HepG2 (cell line): ENCODE results near the gene ADCY5. TPM values are rescaled to one million over a fixed set of nuclear protein-coding genes. Genes with fewer than 3 reads are reported as not detected.

Source experiments
- ATAC-seq: fragments of 200-7000 bp; cut with Tn5 transposase; 3 replicates; pipeline ENCODE4 v1.9.1; 2020; ENCODE audit warnings: mild to moderate bottlenecking, moderate library complexity
- BruUV-seq: library from RNA; stranded (reverse); fragments of 400-500 nt; replicated peaks from 2 replicates; lab custom pipeline; 2021; lab: Mats Ljungman, UMichigan
- CTCF ChIA-PET: fragments of 300-600 bp; formaldehyde crosslinking; extraction: SDS; loops from one replicate; lab custom pipeline; 2021; ENCODE audit warnings: low total read pairs, inconsistent platforms, low intra/inter-chr PET ratio; lab: Yijun Ruan, JAX
- POLR2A ChIA-PET: fragments of 350-600 bp; sonication (Branson Sonifier 250); formaldehyde crosslinking; loops from one replicate; lab custom pipeline; 2020; ENCODE audit warnings: antibody characterized with exemption, inconsistent platforms; lab: Yijun Ruan, JAX
- DNase-seq: peaks from one replicate; pipeline ENCODE4 v3.0.0-alpha.2; 2015; ENCODE audit warnings: low spot score
- FAIRE-seq: peaks from 3 replicates; lab custom pipeline; 2011; peaks lifted over from hg19 to GRCh38; lab: Jason Lieb, UNC
- H2AFZ ChIP-seq: one replicate; pipeline ENCODE4 v1.6.1; 2011; ENCODE audit warnings: low read length, inconsistent platforms
- H3K27ac ChIP-seq: fragments of 300-600 bp; 3 replicates; pipeline ENCODE4 v1.8.0; 2011; ENCODE audit warnings: mixed run types, mild to moderate bottlenecking, mixed read lengths, low read length, inconsistent platforms; ENCODE audit not compliant: insufficient read depth; ENCODE audit errors: extremely low read length
- H3K27me3 ChIP-seq, 2 experiments: fragments of 200-600 bp in 1 of 2; 2 replicates in 1 of 2; 3 replicates in 1 of 2; pipeline versions ENCODE4 v1.6.0 to v1.8.0; 2011; ENCODE audit warnings: low read length in 2 of 2, mild to moderate bottlenecking in 2 of 2, moderate library complexity in 2 of 2, inconsistent platforms in 1 of 2; ENCODE audit not compliant: insufficient read depth in 2 of 2, control insufficient read depth in 1 of 2
- H3K36me3 ChIP-seq, 2 experiments: fragments of 200-600 bp in 1 of 2; replicated peaks in 1 of 2; 2 replicates in 1 of 2; 3 replicates in 1 of 2; pipeline versions ENCODE4 v1.5.1 to v1.8.0; 2011; ENCODE audit warnings: low read length in 2 of 2, inconsistent platforms in 1 of 2; ENCODE audit not compliant: insufficient read depth in 2 of 2, control insufficient read depth in 1 of 2
- H3K4me1 ChIP-seq: 2 replicates; pipeline ENCODE4 v1.5.1; 2012; ENCODE audit warnings: low read length, inconsistent platforms; ENCODE audit not compliant: insufficient read depth
- H3K4me2 ChIP-seq: 2 replicates; pipeline ENCODE4 v1.6.0; 2011; ENCODE audit warnings: low read depth, low read length, inconsistent platforms
- H3K4me3 ChIP-seq, 3 experiments: fragments of 200-600 bp in 1 of 3; sonication (generic), shearing (Covaris generic) in 1 of 3; replicated peaks in 1 of 3; 2 replicates each; pipeline ENCODE4 v1.5.1; 2011 to 2016; ENCODE audit warnings: low read length in 3 of 3, inconsistent platforms in 2 of 3, low read depth in 2 of 3, mild to moderate bottlenecking in 2 of 3, control low read depth in 1 of 3, mixed read lengths in 1 of 3; ENCODE audit not compliant: insufficient read depth in 1 of 3
- H3K79me2 ChIP-seq: one replicate; pipeline ENCODE4 v1.6.1; 2011; ENCODE audit warnings: low read length, inconsistent platforms; ENCODE audit not compliant: insufficient read depth
- H3K9ac ChIP-seq: 2 replicates; pipeline ENCODE4 v1.6.0; 2011; ENCODE audit warnings: mild to moderate bottlenecking, low read depth, low read length, inconsistent platforms; ENCODE audit not compliant: insufficient read depth
- H3K9me3 ChIP-seq: 2 replicates; pipeline ENCODE4 v1.5.1; 2012; ENCODE audit warnings: mild to moderate bottlenecking, low read length
- H4K20me1 ChIP-seq: 2 replicates; pipeline ENCODE4 v1.6.0; 2011; ENCODE audit warnings: inconsistent platforms, mild to moderate bottlenecking, low read length, moderate library complexity; ENCODE audit not compliant: insufficient read depth
- HOXA9 ChIP-seq: sonication (generic); formaldehyde crosslinking; IDR thresholded peaks from 2 replicates; pipeline ENCODE4 v1.8.1; 2022; ENCODE audit warnings: missing genetic modification reagents, mild to moderate bottlenecking, moderate library complexity, borderline replicate concordance
- JUNB ChIP-seq: sonication (generic); formaldehyde crosslinking; IDR thresholded peaks from 2 replicates; pipeline ENCODE4 v1.8.0; 2022; ENCODE audit warnings: missing genetic modification reagents, mild to moderate bottlenecking, borderline replicate concordance
- MAFK ChIP-seq, 2 experiments: IDR thresholded peaks in 1 of 2; conservative IDR thresholded peaks in 1 of 2; 2 replicates each; pipeline ENCODE4 v1.6.1; 2011; ENCODE audit warnings: improper control_type of control experiment in 2 of 2, low read length in 2 of 2
- RAD51 ChIP-seq: fragments of 450-650 bp; IDR thresholded peaks from 2 replicates; pipeline ENCODE4 v1.6.1; 2016; ENCODE audit warnings: borderline replicate concordance
- ZFP82 ChIP-seq: sonication (generic); formaldehyde crosslinking; IDR thresholded peaks from 2 replicates; pipeline ENCODE4 v1.5.1; 2020; ENCODE audit warnings: mild to moderate bottlenecking, missing genetic modification reagents, borderline replicate concordance
- ZNF768 ChIP-seq: sonication (generic); formaldehyde crosslinking; IDR thresholded peaks from 2 replicates; pipeline ENCODE4 v1.4.0; 2020; ENCODE audit warnings: missing genetic modification reagents
- WGBS: methylation state at CpG from one replicate; pipeline ENCODE4 v1.1.6; 2017; ENCODE audit warnings: low lambda C conversion rate; 5-methylcytosine and 5-hydroxymethylcytosine counted together
- in situ Hi-C: cut with HindIII; loops from 2 replicates; pipeline ENCODE4 v1.10.0; 2017; ENCODE audit warnings: low pct_unique_long_range_greater_than_20kb; ENCODE audit not compliant: extremely low pct_ligation_motif_present
- intact Hi-C: fragments of 100-400 bp; cut with micrococcal nuclease; formaldehyde crosslinking; loops from one replicate; pipeline ENCODE4 v1.10.0; 2022; ENCODE audit not compliant: unreplicated experiment
- polyA plus RNA-seq, 8 experiments: library from polyadenylated mRNA; depleted of rRNA in 3 of 8; stranded (reverse) in 7 of 8; unstranded in 1 of 8; fragments of >200 nt; fragmentation: Illumina TruSeq in 4 of 8; extraction: Trizol in 4 of 8; gene quantifications; 2 replicates each; pipeline versions ENCODE4 v1.2.1 to v1.2.3, GENCODE V29; 2011 to 2016; ENCODE audit warnings: low read depth in 4 of 8, missing spikeins in 1 of 8, mixed read lengths in 1 of 8; ENCODE audit not compliant: insufficient read depth in 1 of 8
- total RNA-seq, 5 experiments: library from RNA; depleted of rRNA; stranded (reverse); fragments of >200 nt; fragmentation: Illumina TruSeq; extraction: Trizol; gene quantifications; 2 replicates each; pipeline ENCODE4 v1.2.3, GENCODE V29; 2016; ENCODE audit warnings: low read depth in 1 of 5
- TF ChIP-seq, protein P1 (sequence below): IDR thresholded peaks from 2 replicates; pipeline ENCODE4 v1.6.1; 2016; ENCODE audit warnings: missing compliant biosample characterization, missing genetic modification reagents, borderline replicate concordance
- TF ChIP-seq, protein P2 (sequence below): sonication (generic); formaldehyde crosslinking; IDR thresholded peaks from 2 replicates; pipeline ENCODE4 v1.8.1; 2023; ENCODE audit warnings: mild to moderate bottlenecking, missing genetic modification reagents
- TF ChIP-seq, protein P3 (sequence below): sonication (generic); formaldehyde crosslinking; IDR thresholded peaks from 2 replicates; pipeline ENCODE4 v1.8.0; 2023; ENCODE audit warnings: mild to moderate bottlenecking, missing genetic modification reagents

ADCY5 gene
- total and polyA plus RNA-seq, 2 of the 13 experiments (the other 11 are each of a cell fraction or from before 2014, with no cell fraction given), result not detected

DNA sequence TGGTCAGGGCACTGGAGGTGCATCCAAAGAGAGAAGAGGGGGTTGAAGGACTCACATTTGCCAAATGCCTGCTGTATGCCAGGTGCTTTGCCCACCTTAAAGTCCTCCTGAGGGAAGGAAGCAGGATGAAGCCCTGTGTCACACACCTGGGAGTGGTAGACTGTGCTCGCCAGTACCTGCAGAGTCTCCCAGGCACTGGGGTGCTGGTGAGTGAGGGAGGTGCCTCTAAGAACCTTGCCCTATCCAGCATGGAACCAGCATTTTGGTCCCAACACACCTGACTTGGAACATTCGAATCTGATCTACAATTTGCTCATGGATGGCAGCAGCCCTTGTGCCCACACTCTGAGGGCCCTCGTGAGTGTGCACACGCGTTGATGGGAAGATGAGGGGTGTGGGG lies 170.4 kb downstream of the ADCY5 start:
- Histone ChIP-seq H3K9me3 (no peaks in the 10 kb centered on the region), H2AFZ (no peak overlapping the region), H3K79me2 (no peaks in the 10 kb centered on the region), H3K27me3 (no peaks in the 10 kb centered on the region; a peak in 1 of 5 replicates), H3K9ac (no peak overlapping the region), H3K4me3 (no peak overlapping the region), H3K36me3 (no peaks in the 10 kb centered on the region), H3K27ac (no peak overlapping the region), H3K4me2 (no peak overlapping the region), H3K4me1 (no peaks in the 10 kb centered on the region), H4K20me1 (no peaks in the 10 kb centered on the region)
- no peak for TF ChIP-seq HOXA9 (CRISPR knock-in tag)
- no peak for TF ChIP-seq MAFK (conservative IDR thresholded peaks at IDR 0.05 in 1 of 2, IDR thresholded peaks at IDR 0.05 in 1 of 2; ENCODE audit: low read length in 2 of 2)
- TF ChIP-seq ZFP82 (CRISPR knock-in tag), result no peak
- no peak for TF ChIP-seq JUNB
- TF ChIP-seq, protein P1, sequence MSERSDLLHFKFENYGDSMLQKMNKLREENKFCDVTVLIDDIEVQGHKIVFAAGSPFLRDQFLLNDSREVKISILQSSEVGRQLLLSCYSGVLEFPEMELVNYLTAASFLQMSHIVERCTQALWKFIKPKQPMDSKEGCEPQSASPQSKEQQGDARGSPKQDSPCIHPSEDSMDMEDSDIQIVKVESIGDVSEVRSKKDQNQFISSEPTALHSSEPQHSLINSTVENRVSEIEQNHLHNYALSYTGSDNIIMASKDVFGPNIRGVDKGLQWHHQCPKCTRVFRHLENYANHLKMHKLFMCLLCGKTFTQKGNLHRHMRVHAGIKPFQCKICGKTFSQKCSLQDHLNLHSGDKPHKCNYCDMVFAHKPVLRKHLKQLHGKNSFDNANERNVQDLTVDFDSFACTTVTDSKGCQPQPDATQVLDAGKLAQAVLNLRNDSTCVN (CRISPR knock-in tag), result no peak
- no peak for TF ChIP-seq RAD51
- no peak for TF ChIP-seq ZNF768 (CRISPR knock-in tag)
- TF ChIP-seq, protein P2, sequence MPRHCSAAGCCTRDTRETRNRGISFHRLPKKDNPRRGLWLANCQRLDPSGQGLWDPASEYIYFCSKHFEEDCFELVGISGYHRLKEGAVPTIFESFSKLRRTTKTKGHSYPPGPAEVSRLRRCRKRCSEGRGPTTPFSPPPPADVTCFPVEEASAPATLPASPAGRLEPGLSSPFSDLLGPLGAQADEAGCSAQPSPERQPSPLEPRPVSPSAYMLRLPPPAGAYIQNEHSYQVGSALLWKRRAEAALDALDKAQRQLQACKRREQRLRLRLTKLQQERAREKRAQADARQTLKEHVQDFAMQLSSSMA, result no peak
- TF ChIP-seq, protein P3, sequence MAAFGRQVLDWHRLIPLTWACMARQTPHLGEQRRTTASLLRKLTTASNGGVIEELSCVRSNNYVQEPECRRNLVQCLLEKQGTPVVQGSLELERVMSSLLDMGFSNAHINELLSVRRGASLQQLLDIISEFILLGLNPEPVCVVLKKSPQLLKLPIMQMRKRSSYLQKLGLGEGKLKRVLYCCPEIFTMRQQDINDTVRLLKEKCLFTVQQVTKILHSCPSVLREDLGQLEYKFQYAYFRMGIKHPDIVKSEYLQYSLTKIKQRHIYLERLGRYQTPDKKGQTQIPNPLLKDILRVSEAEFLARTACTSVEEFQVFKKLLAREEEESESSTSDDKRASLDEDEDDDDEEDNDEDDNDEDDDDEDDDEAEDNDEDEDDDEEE (CRISPR knock-in tag), result no peak
- POLR2A ChIA-PET, result no interaction called here
- in situ Hi-C loops, result no loop called here
- FAIRE-seq, result no peak
- CTCF ChIA-PET, result no interaction called here
- intact Hi-C loops, result no loop called here
- no TSS peak for BruUV-seq
- DNase-seq, result no peak
- no peak for ATAC-seq
- 91% methylated on average over 4 of the region's 5 CpGs for WGBS
